ENCODE data around the gene LRRFIP2.

GRCh38 chr3:37170513-37170912, 3.9 kb downstream of the LRRFIP2 start:
- TF ChIP-seq, protein P1, sequence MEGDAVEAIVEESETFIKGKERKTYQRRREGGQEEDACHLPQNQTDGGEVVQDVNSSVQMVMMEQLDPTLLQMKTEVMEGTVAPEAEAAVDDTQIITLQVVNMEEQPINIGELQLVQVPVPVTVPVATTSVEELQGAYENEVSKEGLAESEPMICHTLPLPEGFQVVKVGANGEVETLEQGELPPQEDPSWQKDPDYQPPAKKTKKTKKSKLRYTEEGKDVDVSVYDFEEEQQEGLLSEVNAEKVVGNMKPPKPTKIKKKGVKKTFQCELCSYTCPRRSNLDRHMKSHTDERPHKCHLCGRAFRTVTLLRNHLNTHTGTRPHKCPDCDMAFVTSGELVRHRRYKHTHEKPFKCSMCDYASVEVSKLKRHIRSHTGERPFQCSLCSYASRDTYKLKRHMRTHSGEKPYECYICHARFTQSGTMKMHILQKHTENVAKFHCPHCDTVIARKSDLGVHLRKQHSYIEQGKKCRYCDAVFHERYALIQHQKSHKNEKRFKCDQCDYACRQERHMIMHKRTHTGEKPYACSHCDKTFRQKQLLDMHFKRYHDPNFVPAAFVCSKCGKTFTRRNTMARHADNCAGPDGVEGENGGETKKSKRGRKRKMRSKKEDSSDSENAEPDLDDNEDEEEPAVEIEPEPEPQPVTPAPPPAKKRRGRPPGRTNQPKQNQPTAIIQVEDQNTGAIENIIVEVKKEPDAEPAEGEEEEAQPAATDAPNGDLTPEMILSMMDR (IDR thresholded peaks at IDR 0.05) = no peak
- no peak for TF ChIP-seq POLR2AphosphoS5 (IDR thresholded peaks at IDR 0.05)
- TF ChIP-seq POLR2A (IDR thresholded peaks at IDR 0.05) = no peak
